GM12892 (cell line): ENCODE results near the gene NUTF2.

Experiments
- POLR2A ChIP-seq: IDR thresholded peaks from 2 replicates; pipeline ENCODE4 v1.6.1; 2011; ENCODE audit warnings: low read depth, low read length, control low read depth
- POLR2AphosphoS5 ChIP-seq: IDR thresholded peaks from 2 replicates; pipeline ENCODE4 v1.6.1; 2011; ENCODE audit warnings: low read depth, low read length, control low read depth

- no peak for TF ChIP-seq POLR2AphosphoS5
- no peak for TF ChIP-seq POLR2A
These were observed 22.9 kb downstream of the NUTF2 start for GRCh38 chr16:67869653-67870052.
